H1 (cell line): Measurements from ENCODE around the gene PEPD. TPM values are rescaled to one million over a fixed set of nuclear protein-coding genes. Genes with fewer than 3 reads are reported as not detected.

Source experiments
- CTCF ChIA-PET: fragments of 300-600 bp; sonication (Branson Sonifier 250); formaldehyde crosslinking; loops from one replicate; lab custom pipeline; 2021; ENCODE audit not compliant: partially characterized antibody; lab: Charles Lee
- POLR2A ChIA-PET: fragments of 300-600 bp; sonication (Branson Sonifier 250); formaldehyde crosslinking; loops from one replicate; lab custom pipeline; 2021; ENCODE audit warnings: inconsistent platforms; ENCODE audit not compliant: partially characterized antibody; lab: Charles Lee
- DNase-seq, 2 experiments: peaks; one replicate each; pipeline versions ENCODE4 v3.0.0 to v3.0.0-alpha.2; 2010 to 2022; ENCODE audit warnings: low spot score in 2 of 2, low read depth in 1 of 2, mixed read lengths in 1 of 2
- FAIRE-seq: peaks from 2 replicates; lab custom pipeline; 2011; peaks lifted over from hg19 to GRCh38; lab: Jason Lieb, UNC
- H2AFZ ChIP-seq: 2 replicates; pipeline ENCODE4 v1.8.1; 2012; ENCODE audit warnings: low read length, inconsistent platforms
- H2AK5ac ChIP-seq: 2 replicates; pipeline ENCODE4 v1.6.1; 2013; ENCODE audit warnings: low read depth, low read length
- H2BK120ac ChIP-seq: replicated peaks from 2 replicates; pipeline ENCODE3; 2013; ENCODE audit warnings: low read depth, low read length, inconsistent platforms
- H2BK12ac ChIP-seq: 2 replicates; pipeline ENCODE4 v1.6.1; 2013; ENCODE audit warnings: low read depth, low read length
- H2BK15ac ChIP-seq: 2 replicates; pipeline ENCODE4 v1.6.1; 2013; ENCODE audit warnings: low read length
- H2BK20ac ChIP-seq: 2 replicates; pipeline ENCODE4 v1.6.1; 2013; ENCODE audit warnings: low read length
- H2BK5ac ChIP-seq: 2 replicates; pipeline ENCODE4 v1.6.1; 2013; ENCODE audit warnings: low read depth, low read length
- H3K14ac ChIP-seq: 2 replicates; pipeline ENCODE4 v1.6.1; 2013; ENCODE audit warnings: inconsistent platforms; ENCODE audit not compliant: insufficient read length
- H3K18ac ChIP-seq: 2 replicates; pipeline ENCODE4 v1.6.1; 2013; ENCODE audit warnings: low read length; ENCODE audit errors: extremely low read depth
- H3K23ac ChIP-seq: 2 replicates; pipeline ENCODE4 v1.6.1; 2013; ENCODE audit warnings: inconsistent platforms; ENCODE audit not compliant: insufficient read length
- H3K23me2 ChIP-seq: 2 replicates; pipeline ENCODE4 v1.6.1; 2013; ENCODE audit warnings: low read depth, low read length
- H3K27ac ChIP-seq: 2 replicates; pipeline ENCODE4 v1.6.1; 2011; ENCODE audit warnings: low read depth, low read length, inconsistent platforms
- H3K27me3 ChIP-seq, 4 experiments: replicated peaks in 1 of 4; 1 replicate in 1 of 4; 2 replicates in 3 of 4; pipeline versions ENCODE4 v1.6.1 to v1.8.1; 2011 to 2013; ENCODE audit warnings: low read length in 3 of 4, mild to moderate bottlenecking in 3 of 4, inconsistent platforms in 2 of 4, mixed read lengths in 2 of 4, moderate library complexity in 1 of 4; ENCODE audit not compliant: control insufficient read depth in 3 of 4, insufficient read depth in 3 of 4; ENCODE audit errors: extremely low read depth in 1 of 4
- H3K36me3 ChIP-seq, 4 experiments: 2 replicates each; pipeline versions ENCODE4 v1.6.1 to v1.8.1; 2011 to 2013; ENCODE audit warnings: mild to moderate bottlenecking in 4 of 4, low read length in 3 of 4, moderate library complexity in 2 of 4, control low read depth in 1 of 4, inconsistent platforms in 1 of 4; ENCODE audit not compliant: insufficient read depth in 4 of 4, control insufficient read depth in 2 of 4
- H3K4ac ChIP-seq: replicated peaks from 2 replicates; pipeline ENCODE3; 2013; ENCODE audit warnings: low read length, low read depth, mixed read lengths, inconsistent platforms; ENCODE audit not compliant: insufficient read length
- H3K4me1 ChIP-seq, 4 experiments: replicated peaks in 1 of 4; 1 replicate in 1 of 4; 2 replicates in 3 of 4; pipeline versions ENCODE4 v1.6.1 to v1.8.1; 2011 to 2013; ENCODE audit warnings: low read length in 3 of 4, inconsistent platforms in 2 of 4, mixed read lengths in 1 of 4; ENCODE audit not compliant: insufficient read depth in 4 of 4, control insufficient read depth in 3 of 4
- H3K4me2 ChIP-seq, 2 experiments: 2 replicates each; pipeline versions ENCODE4 v1.6.1 to v1.8.1; 2011 to 2013; ENCODE audit warnings: low read depth in 2 of 2, low read length in 2 of 2, control low read depth in 1 of 2, inconsistent platforms in 1 of 2, mild to moderate bottlenecking in 1 of 2; ENCODE audit not compliant: insufficient read depth in 1 of 2
- H3K4me3 ChIP-seq, 4 experiments: fragments of 200-600, 300-600 bp in 1 of 4; sonication (generic), shearing (Covaris generic), sonication (Bioruptor Twin) in 1 of 4; 2 replicates each; pipeline versions ENCODE4 v1.5.1 to v1.8.1; 2011 to 2016; ENCODE audit warnings: low read length in 4 of 4, low read depth in 3 of 4, control low read depth in 2 of 4, inconsistent platforms in 2 of 4, mild to moderate bottlenecking in 2 of 4, mixed read lengths in 1 of 4, moderate library complexity in 1 of 4; ENCODE audit not compliant: insufficient read depth in 2 of 4; ENCODE audit errors: extremely low read depth in 1 of 4
- H3K56ac ChIP-seq: replicated peaks from 2 replicates; pipeline ENCODE3; 2013; ENCODE audit warnings: low read depth, mild to moderate bottlenecking, mixed read lengths, low read length, inconsistent platforms; ENCODE audit not compliant: insufficient read length
- H3K79me1 ChIP-seq: 2 replicates; pipeline ENCODE4 v1.6.1; 2013; ENCODE audit warnings: low read depth, low read length, control low read depth
- H3K79me2 ChIP-seq, 2 experiments: 2 replicates each; pipeline versions ENCODE4 v1.6.1 to v1.8.1; 2012 to 2013; ENCODE audit warnings: low read length in 2 of 2, mild to moderate bottlenecking in 2 of 2, inconsistent platforms in 1 of 2; ENCODE audit not compliant: insufficient read depth in 2 of 2, control insufficient read depth in 1 of 2
- H3K9ac ChIP-seq, 4 experiments: replicated peaks in 1 of 4; 1 replicate in 1 of 4; 2 replicates in 3 of 4; pipeline versions ENCODE4 v1.6.1 to v1.8.1; 2011 to 2013; ENCODE audit warnings: low read depth in 3 of 4, low read length in 3 of 4, control low read depth in 2 of 4, mild to moderate bottlenecking in 2 of 4, moderate library complexity in 2 of 4, inconsistent platforms in 1 of 4; ENCODE audit errors: extremely low read depth in 1 of 4
- H3K9me3 ChIP-seq, 2 experiments: 2 replicates each; pipeline versions ENCODE4 v1.6.1 to v1.8.1; 2012 to 2013; ENCODE audit warnings: mild to moderate bottlenecking in 2 of 2, moderate library complexity in 2 of 2, control low read depth in 1 of 2, inconsistent platforms in 1 of 2, low read depth in 1 of 2, low read length in 1 of 2, mixed read lengths in 1 of 2; ENCODE audit not compliant: insufficient read depth in 2 of 2
- H4K20me1 ChIP-seq, 2 experiments: replicated peaks in 1 of 2; 2 replicates each; pipeline versions ENCODE3 to v1.8.1; 2011 to 2013; ENCODE audit warnings: inconsistent platforms in 2 of 2, low read length in 2 of 2, mild to moderate bottlenecking in 1 of 2; ENCODE audit not compliant: insufficient read depth in 2 of 2, control insufficient read depth in 1 of 2
- H4K5ac ChIP-seq: 2 replicates; pipeline ENCODE4 v1.6.1; 2013; ENCODE audit warnings: low read length, low read depth, mixed read lengths, inconsistent platforms; ENCODE audit not compliant: insufficient read length
- H4K8ac ChIP-seq: 2 replicates; pipeline ENCODE4 v1.8.0; 2013; ENCODE audit warnings: mild to moderate bottlenecking, moderate library complexity, low read length, inconsistent platforms; ENCODE audit not compliant: insufficient read depth; ENCODE audit errors: extremely low read depth
- H4K91ac ChIP-seq: replicated peaks from 2 replicates; pipeline ENCODE3; 2013; ENCODE audit warnings: low read length, mixed read lengths, inconsistent platforms; ENCODE audit not compliant: insufficient read length
- BACH1 ChIP-seq: IDR thresholded peaks from 2 replicates; pipeline ENCODE4 v1.6.1; 2012; ENCODE audit warnings: low read length, improper control_type of control experiment
- CBX5 ChIP-seq: fragments of 300-800, 300-1000 bp; sonication (generic); IDR thresholded peaks from 2 replicates; pipeline ENCODE4 v1.7.1; 2016; ENCODE audit warnings: antibody characterized with exemption, low read length, low read depth
- WGBS, 2 experiments: shearing (Covaris generic) in 1 of 2; methylation state at CpG; one replicate each; pipeline versions ENCODE4 v1.1.6 to v1.1.7; 2013 to 2015; ENCODE audit warnings: low lambda C conversion rate in 2 of 2, mixed read lengths in 2 of 2, inconsistent platforms in 1 of 2, low coverage in 1 of 2, missing lambda C conversion rate in 1 of 2; ENCODE audit not compliant: insufficient replicate concordance in 2 of 2, insufficient coverage in 1 of 2, insufficient read length in 1 of 2; ENCODE audit errors: extremely low coverage in 1 of 2, missing lambda C conversion rate in 1 of 2; 5-methylcytosine and 5-hydroxymethylcytosine counted together
- polyA plus RNA-seq, 7 experiments: library from polyadenylated mRNA; depleted of rRNA in 3 of 7; stranded (reverse) in 5 of 7; unstranded in 2 of 7; fragments of >200 nt in 5 of 7; fragments of 200-250 nt in 2 of 7; gene quantifications; 1 replicate in 5 of 7; 2 replicates in 1 of 7; 4 replicates in 1 of 7; pipeline versions ENCODE4 v1.2.1 to v1.2.3, GENCODE V29; 2011 to 2013; ENCODE audit warnings: missing spikeins in 2 of 7, mixed read lengths in 2 of 7
- total RNA-seq: library from RNA; stranded (reverse); fragmentation: NEBNext Ultra II Directional; extraction: Animal tissue kit (Norgen Biotek cat#: 25700); gene quantifications from 2 replicates; pipeline ENCODE4 v1.2.1, GENCODE V29; 2021

Gene PEPD
- total and polyA plus RNA-seq, 2 of the 8 experiments (the other 6 are each of a cell fraction or from before 2014, with no cell fraction given): 84.1 to 178 TPM

- Histone ChIP-seq H3K4me3 (no peak overlapping the region), H3K27ac (no peak overlapping the region), H3K9ac (no peak overlapping the region), H3K27me3 (no peaks in the 10 kb centered on the region), H4K20me1 (peaks cover 0 to 1% of the 10 kb centered on the region in 2 experiments), H2BK15ac (no peak overlapping the region), H2BK120ac (no peak overlapping the region), H3K18ac (no peak overlapping the region), H3K56ac (no peak overlapping the region), H4K91ac (no peak overlapping the region), H2BK12ac (no peak overlapping the region), H3K4me1 (peaks cover 0 to 6% (median 0%) of the 10 kb centered on the region in 4 experiments; a peak in 5 of 7 replicates), H2AFZ (no peak overlapping the region), H3K14ac (no peak overlapping the region), H3K23me2 (no peaks in the 10 kb centered on the region), H4K5ac (no peak overlapping the region), H3K79me2 (no peaks in the 10 kb centered on the region), H3K23ac (no peak overlapping the region), H4K8ac (no peak overlapping the region), H2BK5ac (no peak overlapping the region), H3K4me2 (no peak overlapping the region), H2BK20ac (no peak overlapping the region), H3K36me3 (no peaks in the 10 kb centered on the region), H3K79me1 (no peaks in the 10 kb centered on the region), H3K9me3 (no peaks in the 10 kb centered on the region), H2AK5ac (no peak overlapping the region), H3K4ac (no peak overlapping the region)
- TF ChIP-seq BACH1 (no peak), CBX5 (no peak)
- WGBS, 2 experiments: 92% methylated on average over 13 of the region's 13 CpGs; no CpG with 5 or more reads in 1 of the 2 experiments
- ChIA-PET CTCF (interaction anchor here (0.7 to 2.0 kb wide), 7 partner anchors 12 to 220 kb away, joined by 3 to 8 read pairs (median 3); no protein-coding TSS in a partner anchor), POLR2A (interaction anchor here (1.0 to 1.5 kb wide), 3 partner anchors 9 to 65 kb away, joined by 3 to 4 read pairs (median 4); no protein-coding TSS in a partner anchor)
- no peak for FAIRE-seq
- no peak for DNase-seq
These were observed 36.1 kb upstream of the PEPD start for GRCh38 chr19:33557720-33558119.
